Spleen (tissue), 7 donors: ENCODE data around the gene DDX60.

ENCODE experiments used
- POLR2A ChIP-seq, 3 donors: fragments of 450-650 bp; IDR thresholded peaks; one replicate each; pipeline ENCODE4 v1.5.1; 2017; ENCODE audit warnings: antibody characterized with exemption in 3 of 3, mild to moderate bottlenecking in 1 of 3
- TF ChIP-seq, protein P1 (sequence below), 11 experiments: fragments of 200-600 bp in 7 of 11; fragments of 450-650 bp in 4 of 11; sonication (generic) in 4 of 11; IDR thresholded peaks in 8 of 11; conservative IDR thresholded peaks in 3 of 11; 1 replicate in 7 of 11; 2 replicates in 4 of 11; pipeline versions ENCODE4 v1.4.0 to v1.8.0; 2016 to 2021; ENCODE audit warnings: antibody characterized with exemption in 11 of 11, inconsistent platforms in 4 of 11, mild to moderate bottlenecking in 1 of 11
- donor health status: DM: no; HTN: no; CAD: no; lungs with moderate emphysema.
- donor health status: DM: no; HTN: no; CAD: no.
- donor health status: DM: no; HTN: no; CAD: no.

DNA sequence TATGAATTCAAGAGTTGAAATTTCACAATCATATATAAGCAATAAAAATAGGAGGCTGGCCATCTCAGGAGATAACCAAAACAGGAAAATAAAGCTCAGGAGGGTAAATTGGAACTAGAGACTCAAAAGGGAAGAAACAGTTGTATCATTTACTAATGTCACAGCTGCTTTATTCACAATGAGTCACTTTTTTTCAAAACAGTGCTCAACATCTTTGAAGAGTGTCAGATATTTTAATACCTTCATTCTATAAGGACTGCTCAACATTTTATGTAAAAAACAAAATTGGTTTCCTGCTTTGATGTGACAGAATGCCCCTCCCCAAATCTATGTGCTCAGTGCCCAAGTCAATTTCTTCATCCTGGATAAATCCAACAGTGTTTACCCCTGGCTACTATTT is 97.7 kb downstream of the DDX60 start:
- TF ChIP-seq, protein P1, sequence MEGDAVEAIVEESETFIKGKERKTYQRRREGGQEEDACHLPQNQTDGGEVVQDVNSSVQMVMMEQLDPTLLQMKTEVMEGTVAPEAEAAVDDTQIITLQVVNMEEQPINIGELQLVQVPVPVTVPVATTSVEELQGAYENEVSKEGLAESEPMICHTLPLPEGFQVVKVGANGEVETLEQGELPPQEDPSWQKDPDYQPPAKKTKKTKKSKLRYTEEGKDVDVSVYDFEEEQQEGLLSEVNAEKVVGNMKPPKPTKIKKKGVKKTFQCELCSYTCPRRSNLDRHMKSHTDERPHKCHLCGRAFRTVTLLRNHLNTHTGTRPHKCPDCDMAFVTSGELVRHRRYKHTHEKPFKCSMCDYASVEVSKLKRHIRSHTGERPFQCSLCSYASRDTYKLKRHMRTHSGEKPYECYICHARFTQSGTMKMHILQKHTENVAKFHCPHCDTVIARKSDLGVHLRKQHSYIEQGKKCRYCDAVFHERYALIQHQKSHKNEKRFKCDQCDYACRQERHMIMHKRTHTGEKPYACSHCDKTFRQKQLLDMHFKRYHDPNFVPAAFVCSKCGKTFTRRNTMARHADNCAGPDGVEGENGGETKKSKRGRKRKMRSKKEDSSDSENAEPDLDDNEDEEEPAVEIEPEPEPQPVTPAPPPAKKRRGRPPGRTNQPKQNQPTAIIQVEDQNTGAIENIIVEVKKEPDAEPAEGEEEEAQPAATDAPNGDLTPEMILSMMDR (IDR thresholded peaks at IDR 0.05 in 8 of 11, conservative IDR thresholded peaks at IDR 0.05 in 3 of 11) = no peak
- no peak for TF ChIP-seq POLR2A (IDR thresholded peaks at IDR 0.05)
